Melanocyte of skin (primary cell): Measurements from ENCODE around the gene RC3H2. TPM values are rescaled to one million over a fixed set of nuclear protein-coding genes. Genes with fewer than 3 reads are reported as not detected.

Experiments used
- small RNA-seq, 2 donors: library from RNA; depleted of rRNA; stranded (forward); fragments of <200 nt; gene quantifications; one replicate each; pipeline ENCODE3, GENCODE V24; 2012
- total RNA-seq, 2 donors: library from RNA; depleted of rRNA; stranded (reverse); fragments of >200 nt; gene quantifications; 2 replicates each; pipeline ENCODE4 v1.2.3, GENCODE V29; 2012

Gene RC3H2
- total RNA-seq: 10 to 100 TPM; 63.0 to 66.9 TPM

GRCh38 chr9:122904823-122905710 lies at the start of gene RC3H2:
RC3H2 (minus strand) TSS chr9:122905359; CDS start chr9:122897509, 7,850 bp downstream.

GRCh38 chr9:122940749-122941581 lies 35.8 kb upstream of the RC3H2 start, which contains the start of gene RABGAP1:
RABGAP1 (plus strand) TSS chr9:122941020; CDS start chr9:122957060, 16,040 bp downstream.

GRCh38 chr9:122931226-122932121 lies 26.3 kb upstream of the RC3H2 start, which contains the start of gene ZBTB26:
ZBTB26 (minus strand) TSS chr9:122931512; CDS start chr9:122919934, 11,578 bp downstream.

GRCh38 chr9:122912964-122913673 lies 8.0 kb upstream of the RC3H2 start, which contains the start of gene ZBTB6:
ZBTB6 (minus strand) TSS chr9:122913323; CDS start chr9:122912072, 1,251 bp downstream.

GRCh38 chr9:122800066-122801060 lies 104.8 kb downstream of the RC3H2 start, which contains the start of gene OR1K1:
OR1K1 (plus strand) TSS chr9:122800123; CDS start chr9:122800123, 0 bp downstream.

Small RNA genes within 50 kb of the gene (small RNA-seq; reads per million reads assigned to genes)
- 0 reads per million in 2 donors for gene RNY1P15
- gene SNORD90: 173 to 247 reads per million in 2 donors

Other genes with a start within 250 kb of the RC3H2 start
- gene OR1B1, start 247.7 kb downstream of the RC3H2 start, total RNA-seq: not detected
- not detected for gene OR1L1, start 243.6 kb downstream of the RC3H2 start, total RNA-seq
- not detected for gene OR1L3, start 230.2 kb downstream of the RC3H2 start, total RNA-seq
- gene OR1L4, start 181.4 kb downstream of the RC3H2 start, total RNA-seq: not detected
- not detected for gene OR1L6, start 163.1 kb downstream of the RC3H2 start, total RNA-seq
- not detected for gene OR5C1, start 116.4 kb downstream of the RC3H2 start, total RNA-seq
- gene OR1K1, start 105.2 kb downstream of the RC3H2 start, total RNA-seq: not detected
- gene PDCL, start 76.8 kb downstream of the RC3H2 start, total RNA-seq: 10 to 100 TPM; 19.6 to 25.6 TPM
- 10 to 100 TPM; 10.3 to 13.3 TPM for gene ZBTB6, start 8.0 kb upstream of the RC3H2 start, total RNA-seq
- gene ZBTB26, start 26.2 kb upstream of the RC3H2 start, total RNA-seq: 1 to 10 TPM; 3.1 to 3.7 TPM
- 10 to 100 TPM; 36.5 to 45.0 TPM for gene RABGAP1, start 35.7 kb upstream of the RC3H2 start, total RNA-seq
- gene GPR21, start 128.3 kb upstream of the RC3H2 start, total RNA-seq: under 1 TPM; 0.67 to 0.69 TPM